Upper lobe of right lung (tissue), 1 donor: ENCODE results near the gene TBC1D17. TPM values are rescaled to one million over a fixed set of nuclear protein-coding genes. Genes with fewer than 3 reads are reported as not detected.
A peak's percentile ranks its signal among the peaks of the same experiment; 100 is the strongest.

Experiments used
- ATAC-seq: fragments of 200-7000 bp; cut with Tn5 transposase; one replicate; pipeline ENCODE4 v1.9.1; 2020; ENCODE audit warnings: mild to moderate bottlenecking, moderate library complexity
- DNase-seq: peaks from one replicate; pipeline ENCODE4 v3.0.0-alpha.2; 2020
- H3K27ac ChIP-seq: fragments of 200-600 bp; one replicate; pipeline ENCODE4 v1.8.0; 2022
- H3K27me3 ChIP-seq: fragments of 200-600 bp; one replicate; pipeline ENCODE4 v1.8.0; 2022; ENCODE audit warnings: mild to moderate bottlenecking
- H3K36me3 ChIP-seq: fragments of 200-600 bp; one replicate; pipeline ENCODE4 v1.8.0; 2022
- H3K4me1 ChIP-seq: fragments of 200-600 bp; one replicate; pipeline ENCODE4 v1.8.0; 2022
- H3K4me3 ChIP-seq: fragments of 200-600 bp; one replicate; pipeline ENCODE4 v1.8.0; 2022; ENCODE audit warnings: mild to moderate bottlenecking
- H3K9me3 ChIP-seq: fragments of 200-600 bp; one replicate; pipeline ENCODE4 v1.8.0; 2022
- CTCF ChIP-seq: fragments of 200-600 bp; IDR thresholded peaks from one replicate; pipeline ENCODE4 v1.8.0; 2022; ENCODE audit warnings: antibody characterized with exemption
- intact Hi-C: fragments of 100-400 bp; cut with DNase I; formaldehyde crosslinking; loops from one replicate; pipeline ENCODE4 v1.11.0; 2022
- total RNA-seq: library from RNA; stranded (reverse); fragmentation: NEBNext Ultra II Directional; extraction: Animal tissue kit (Norgen Biotek cat#: 25700); gene quantifications from one replicate; pipeline ENCODE4 v1.2.1, GENCODE V29; 2021
- donor health status: DM: no; HTN: yes; CAD: no; lungs with severe emphysema.

The TBC1D17 gene
- total RNA-seq, 1 donor from 2014 or later = 57.1 TPM

DNA sequence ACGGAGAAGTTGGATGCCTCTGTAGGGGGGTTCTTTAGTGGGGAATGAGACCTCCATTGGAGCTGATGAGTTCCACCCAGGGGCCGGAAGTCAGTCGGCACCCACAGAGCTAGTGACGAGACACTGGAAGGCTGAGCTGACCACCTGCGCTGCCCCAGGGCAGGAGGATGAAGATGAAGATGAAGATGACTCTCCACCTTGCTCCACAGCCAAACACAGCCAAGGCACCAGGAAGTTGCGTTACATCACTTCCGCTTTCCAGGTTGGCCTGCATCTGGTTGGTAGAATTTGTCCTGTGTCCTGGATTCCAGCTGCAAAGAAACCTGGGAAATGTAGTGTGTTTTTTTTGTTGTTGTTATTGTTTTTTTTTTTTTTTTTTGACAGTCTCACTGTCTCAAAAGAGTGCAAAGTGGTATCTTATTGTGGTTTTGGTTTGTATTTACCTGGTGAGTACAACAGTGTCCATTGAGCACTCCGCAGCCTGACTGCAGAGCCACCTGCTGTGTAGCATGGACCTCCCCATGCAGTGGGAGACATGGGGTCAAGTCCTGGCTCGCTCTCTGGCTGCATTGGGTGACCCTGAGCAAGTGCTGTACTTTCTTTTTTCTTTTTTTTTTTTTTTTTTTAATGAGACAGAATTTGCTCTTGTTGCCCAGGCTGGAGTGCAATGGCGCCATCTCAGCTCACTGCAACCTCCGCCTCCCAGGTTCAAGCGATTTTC, 1.9 kb downstream of the TBC1D17 start:
- no peak for ATAC-seq
- H3K4me3 ChIP-seq = no peak overlapping the region
- DNase-seq = no peak
- TF ChIP-seq CTCF = no peak
- peaks cover 22% of the 10 kb centered on the region for H3K4me1 ChIP-seq
- intact Hi-C loops = no loop called here
- H3K36me3 ChIP-seq = peaks cover 58% of the 10 kb centered on the region
- H3K27me3 ChIP-seq = no peaks in the 10 kb centered on the region
- no peaks in the 10 kb centered on the region for H3K9me3 ChIP-seq
- H3K27ac ChIP-seq = no peak overlapping the region

DNA sequence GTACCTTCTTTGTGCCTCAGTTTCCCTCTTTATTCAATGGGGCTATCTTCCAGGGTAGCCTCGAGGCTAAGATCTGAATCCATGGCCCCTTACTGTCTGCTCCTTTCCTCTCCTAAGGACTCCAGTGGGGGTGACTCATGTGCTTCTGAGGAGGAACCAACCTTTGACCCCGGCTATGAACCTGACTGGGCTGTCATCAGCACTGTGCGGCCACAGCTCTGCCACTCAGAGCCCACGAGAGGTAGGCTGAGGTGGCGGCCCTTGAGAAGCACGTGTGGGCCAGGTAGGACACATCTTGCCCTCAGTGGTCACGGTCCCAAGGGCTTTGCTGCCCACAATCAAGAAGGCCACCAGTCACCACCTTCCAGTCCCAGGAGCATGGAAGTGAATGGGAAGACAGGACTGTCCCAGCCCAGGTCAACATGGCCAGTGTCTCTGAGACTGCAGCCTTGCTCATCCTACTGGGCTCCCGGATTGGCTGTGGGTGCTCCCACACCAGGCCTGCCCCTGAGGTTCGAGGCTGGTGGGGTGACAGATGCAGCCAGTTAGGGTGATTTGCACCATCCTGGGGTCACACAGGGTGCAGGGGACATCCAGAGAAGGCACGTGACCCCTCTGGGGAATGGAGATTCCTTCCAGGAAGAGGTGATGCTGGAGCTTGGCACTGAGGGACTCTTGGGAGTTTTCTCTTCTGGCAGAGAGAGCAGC, 2.8 kb downstream of the TBC1D17 start:
- H3K27ac ChIP-seq = no peak overlapping the region
- peaks cover 67% of the 10 kb centered on the region for H3K36me3 ChIP-seq
- DNase-seq = no peak
- no peak overlapping the region for H3K4me3 ChIP-seq
- no peak for ATAC-seq
- TF ChIP-seq CTCF = no peak
- no peaks in the 10 kb centered on the region for H3K9me3 ChIP-seq
- H3K27me3 ChIP-seq = no peaks in the 10 kb centered on the region
- intact Hi-C loops = no loop called here
- H3K4me1 ChIP-seq = peaks cover 18% of the 10 kb centered on the region

- peak; percentile 62 for DNase-seq
These were observed 3.7 kb downstream of the TBC1D17 start for GRCh38 chr19:49881186-49881585.

GRCh38 chr19:49881672-49882394, 4.3 kb downstream of the TBC1D17 start:
- H3K27ac ChIP-seq = no peak overlapping the region
- ATAC-seq (no peak), DNase-seq (peak; percentile 61)
- H3K36me3 ChIP-seq = peaks cover 72% of the 10 kb centered on the region
- H3K9me3 ChIP-seq = no peaks in the 10 kb centered on the region
- H3K27me3 ChIP-seq = no peaks in the 10 kb centered on the region
- no peak overlapping the region for H3K4me3 ChIP-seq
- H3K4me1 ChIP-seq = peaks cover 14% of the 10 kb centered on the region
- TF ChIP-seq CTCF = no peak
- intact Hi-C loops = no loop called here

More at GRCh38 chr19:49881186-49881585, 3.7 kb downstream of the TBC1D17 start:
- Histone ChIP-seq H3K36me3 (peaks cover 72% of the 10 kb centered on the region), H3K4me3 (no peak overlapping the region), H3K9me3 (no peaks in the 10 kb centered on the region), H3K27ac (no peak overlapping the region), H3K27me3 (no peaks in the 10 kb centered on the region), H3K4me1 (peaks cover 14% of the 10 kb centered on the region)
- no peak for TF ChIP-seq CTCF
- no peak for ATAC-seq
- intact Hi-C loops = no loop called here

DNA sequence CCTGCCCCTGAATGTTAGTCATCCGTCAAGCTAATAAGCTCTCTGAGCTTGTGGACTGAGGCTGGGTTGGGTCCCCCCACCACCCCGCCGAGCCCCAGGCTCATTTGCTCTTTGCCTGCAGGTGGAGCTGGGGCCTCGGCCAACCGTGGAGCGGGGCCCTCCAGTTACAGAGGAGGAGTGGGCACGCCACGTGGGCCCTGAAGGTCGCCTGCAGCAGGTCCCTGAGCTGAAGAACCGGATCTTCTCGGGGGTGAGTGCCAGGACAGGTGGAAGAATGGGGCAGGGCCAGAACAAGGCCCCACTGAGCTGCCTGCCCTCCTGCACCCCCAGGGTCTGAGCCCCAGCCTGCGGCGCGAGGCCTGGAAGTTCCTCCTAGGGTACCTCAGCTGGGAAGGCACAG, 5.1 kb downstream of the TBC1D17 start:
- Histone ChIP-seq H3K27ac (no peak overlapping the region), H3K36me3 (peaks cover 72% of the 10 kb centered on the region), H3K4me1 (peaks cover 14% of the 10 kb centered on the region), H3K4me3 (no peak overlapping the region), H3K27me3 (no peaks in the 10 kb centered on the region), H3K9me3 (no peaks in the 10 kb centered on the region)
- no peak for TF ChIP-seq CTCF
- intact Hi-C loops = no loop called here
- DNase-seq (no peak), ATAC-seq (no peak)
